Right kidney (tissue), 1 donor: Measurements from ENCODE around the gene ROR1.

Experiments used
- DNase-seq: peaks from one replicate; pipeline ENCODE4 v3.0.0-alpha.2; 2016

Gene ROR1

GRCh38 chr1:63855942-63856341 is 82.1 kb downstream of the ROR1 start:
- no peak for DNase-seq

- no peak for DNase-seq
These were observed 83.1 kb downstream of the ROR1 start for GRCh38 chr1:63856924-63857323.

GRCh38 chr1:63857478-63857877 is 83.7 kb downstream of the ROR1 start:
- DNase-seq: no peak

GRCh38 chr1:63858153-63858552 is 84.3 kb downstream of the ROR1 start:
- no peak for DNase-seq

- DNase-seq: no peak
These were observed 85.9 kb downstream of the ROR1 start for GRCh38 chr1:63859480-63860275.

- DNase-seq: no peak
These were observed 87.4 kb downstream of the ROR1 start for GRCh38 chr1:63861052-63861691.

GRCh38 chr1:63863145-63863544 is 89.3 kb downstream of the ROR1 start:
- DNase-seq: no peak

- DNase-seq: no peak
These were observed 90.4 kb downstream of the ROR1 start for GRCh38 chr1:63864224-63864641.

GRCh38 chr1:63865561-63865960 is 91.7 kb downstream of the ROR1 start:
- no peak for DNase-seq

- no peak for DNase-seq
These were observed 92.3 kb downstream of the ROR1 start for GRCh38 chr1:63866084-63866483.

- DNase-seq: peak; percentile 40
These were observed 93.8 kb downstream of the ROR1 start for GRCh38 chr1:63867429-63868176.

- no peak for DNase-seq
These were observed 94.5 kb downstream of the ROR1 start for GRCh38 chr1:63868268-63868781.

GRCh38 chr1:63870152-63870551 is 96.3 kb downstream of the ROR1 start:
- DNase-seq: no peak

- DNase-seq: no peak
These were observed 97.6 kb downstream of the ROR1 start for GRCh38 chr1:63871463-63871862.

GRCh38 chr1:63873751-63874150 is 99.9 kb downstream of the ROR1 start:
- DNase-seq: no peak

GRCh38 chr1:63874278-63874880 is 100.6 kb downstream of the ROR1 start:
- no peak for DNase-seq

GRCh38 chr1:63875636-63876035 is 101.8 kb downstream of the ROR1 start:
- DNase-seq: no peak

- DNase-seq: no peak
These were observed 103.4 kb downstream of the ROR1 start for GRCh38 chr1:63877021-63877767.

GRCh38 chr1:63877816-63878215 is 104.0 kb downstream of the ROR1 start:
- no peak for DNase-seq

- DNase-seq: no peak
These were observed 105.1 kb downstream of the ROR1 start for GRCh38 chr1:63878932-63879331.

GRCh38 chr1:63880958-63881576 is 107.2 kb downstream of the ROR1 start:
- no peak for DNase-seq
